SK-MEL-5 (cell line): Measurements from ENCODE around the gene ZNF385A. TPM values are rescaled to one million over a fixed set of nuclear protein-coding genes. Genes with fewer than 3 reads are reported as not detected.

Source experiments
- DNase-seq: peaks from one replicate; pipeline ENCODE4 v3.0.0-alpha.2; 2016; ENCODE audit warnings: low read depth, low spot score
- in situ Hi-C: cut with HindIII; loops from 2 replicates; pipeline ENCODE4 v1.10.0; 2016; ENCODE audit warnings: low sequenced_read_pairs, high pct_unique_total_duplicates, low pct_unique_long_range_greater_than_20kb
- total RNA-seq: library from RNA; depleted of rRNA; stranded (reverse); fragments of >200 nt; shearing (Covaris generic); gene quantifications from 2 replicates; pipeline ENCODE4 v1.2.3, GENCODE V29; 2014

Gene ZNF385A
- total RNA-seq, 1 experiment from 2014 or later = 1.1 TPM

DNA sequence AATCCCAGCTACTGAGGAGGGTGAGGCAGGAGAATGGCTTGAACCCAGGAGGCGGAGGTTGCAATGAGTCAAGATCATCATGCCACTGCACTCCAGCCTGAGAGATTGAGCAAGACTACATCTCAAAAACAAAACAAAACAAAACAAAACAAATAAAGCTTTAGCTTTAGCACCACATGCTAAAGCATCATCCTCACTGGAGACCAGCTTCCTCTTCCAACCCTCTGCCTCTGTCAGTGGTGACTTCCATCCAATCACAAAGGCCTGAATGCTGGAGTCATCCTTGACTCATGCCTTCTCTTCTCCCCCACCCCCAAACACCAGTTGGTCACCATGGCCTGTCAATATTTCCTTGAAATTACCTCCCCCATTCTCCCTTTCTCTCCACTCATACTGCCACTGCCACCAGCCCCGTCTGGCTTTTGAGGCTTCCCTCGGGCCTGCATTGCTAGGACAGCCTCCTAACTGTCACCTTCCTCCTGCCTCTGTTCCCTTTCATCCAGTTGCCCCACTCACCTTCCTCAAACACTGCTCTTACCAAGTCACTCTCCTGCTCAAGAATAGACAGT lies 1.4 kb downstream of the ZNF385A start:
- DNase-seq = no peak
- in situ Hi-C loops = no loop called here

DNA sequence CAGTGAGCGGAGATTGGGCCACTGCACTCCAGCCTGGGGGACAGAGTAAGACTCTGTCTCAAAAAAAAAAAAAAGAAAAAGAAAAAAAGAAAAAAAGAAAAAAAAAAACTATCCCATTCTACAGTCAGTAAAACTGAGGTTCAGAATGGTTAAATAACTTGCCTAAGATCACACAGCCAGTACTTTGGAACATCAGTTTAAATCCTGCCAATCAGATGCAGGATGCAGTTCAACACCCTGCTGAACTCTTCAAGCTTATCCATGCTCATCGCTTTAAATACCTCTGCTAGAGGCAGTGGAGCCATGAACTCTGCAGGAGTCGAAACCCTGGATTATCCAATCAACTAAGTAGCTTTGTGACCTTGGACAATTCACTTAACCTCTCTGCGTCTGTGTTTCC lies 3.4 kb downstream of the ZNF385A start:
- in situ Hi-C loops = no loop called here
- no peak for DNase-seq

DNA sequence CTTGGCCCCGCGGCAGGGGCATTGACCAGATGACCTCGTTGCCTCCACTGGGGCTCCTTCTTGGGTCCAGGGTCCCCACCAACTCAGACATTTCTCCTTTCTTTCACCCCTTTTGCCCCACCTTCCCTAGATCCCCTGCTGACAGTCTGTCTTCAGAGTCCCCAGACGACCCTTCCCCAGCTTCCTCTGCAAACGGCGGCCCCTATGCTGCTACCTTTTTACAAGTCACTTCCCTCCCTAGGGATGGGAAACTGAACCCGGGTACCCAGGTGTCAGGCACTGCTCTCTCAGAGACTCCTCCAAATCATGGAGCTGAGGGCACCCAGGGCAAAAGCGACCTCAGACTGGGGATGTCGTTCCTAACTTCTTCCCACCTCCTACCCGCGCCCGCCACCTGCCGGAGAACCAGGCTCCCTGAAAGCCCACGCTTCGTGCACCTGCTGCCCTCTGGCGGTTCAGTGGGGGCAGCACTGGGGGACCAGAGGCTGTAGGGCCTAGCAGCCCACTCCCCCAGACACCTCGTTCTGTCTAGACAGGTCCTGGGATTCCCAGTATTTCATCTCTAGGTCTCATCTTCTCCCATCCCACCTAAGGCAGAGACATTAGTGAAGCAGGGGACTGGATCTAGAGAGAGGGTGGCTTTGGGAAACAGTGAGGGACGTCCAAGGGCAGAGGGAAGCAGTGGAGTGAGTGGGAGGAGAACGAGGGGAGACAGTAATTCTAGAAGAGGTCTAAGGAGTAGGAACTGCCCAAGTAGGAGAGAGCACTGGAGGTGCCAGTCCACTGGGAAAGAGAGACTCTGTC lies 4.9 kb downstream of the ZNF385A start:
- in situ Hi-C loops = no loop called here
- DNase-seq = peak; percentile 91

DNA sequence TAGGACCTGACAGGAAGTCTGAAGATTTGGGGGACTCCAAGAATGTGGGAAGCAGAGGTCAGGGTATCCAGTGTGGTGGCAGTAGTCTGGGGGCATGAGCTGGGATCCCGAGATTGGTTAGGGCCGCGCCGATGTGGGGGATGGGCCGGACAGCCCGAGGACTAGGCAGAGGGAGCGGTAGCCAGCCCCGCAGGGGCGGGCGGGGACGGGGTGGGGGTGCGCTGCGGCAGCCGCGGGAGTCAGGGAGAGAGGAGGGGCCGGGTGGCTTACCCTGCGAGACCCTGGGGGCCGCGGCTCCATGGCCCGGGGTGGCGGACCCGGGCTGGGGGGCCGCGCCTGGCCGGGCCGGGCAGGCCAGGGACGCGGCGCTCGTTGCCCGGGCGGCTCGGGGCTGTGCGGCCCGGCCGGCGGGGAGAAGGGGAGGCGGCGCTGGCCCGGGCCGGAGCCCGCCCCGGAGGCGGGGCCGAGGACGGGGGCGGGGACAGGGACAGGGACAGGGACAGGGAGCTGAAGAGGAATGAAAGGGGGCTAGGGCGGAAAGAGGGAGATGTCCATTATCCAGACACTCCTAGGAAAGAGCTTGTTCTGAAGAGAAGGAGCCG lies 5.6 kb downstream of the ZNF385A start:
- DNase-seq = peak; percentile 60
- in situ Hi-C loops = no loop called here

DNA sequence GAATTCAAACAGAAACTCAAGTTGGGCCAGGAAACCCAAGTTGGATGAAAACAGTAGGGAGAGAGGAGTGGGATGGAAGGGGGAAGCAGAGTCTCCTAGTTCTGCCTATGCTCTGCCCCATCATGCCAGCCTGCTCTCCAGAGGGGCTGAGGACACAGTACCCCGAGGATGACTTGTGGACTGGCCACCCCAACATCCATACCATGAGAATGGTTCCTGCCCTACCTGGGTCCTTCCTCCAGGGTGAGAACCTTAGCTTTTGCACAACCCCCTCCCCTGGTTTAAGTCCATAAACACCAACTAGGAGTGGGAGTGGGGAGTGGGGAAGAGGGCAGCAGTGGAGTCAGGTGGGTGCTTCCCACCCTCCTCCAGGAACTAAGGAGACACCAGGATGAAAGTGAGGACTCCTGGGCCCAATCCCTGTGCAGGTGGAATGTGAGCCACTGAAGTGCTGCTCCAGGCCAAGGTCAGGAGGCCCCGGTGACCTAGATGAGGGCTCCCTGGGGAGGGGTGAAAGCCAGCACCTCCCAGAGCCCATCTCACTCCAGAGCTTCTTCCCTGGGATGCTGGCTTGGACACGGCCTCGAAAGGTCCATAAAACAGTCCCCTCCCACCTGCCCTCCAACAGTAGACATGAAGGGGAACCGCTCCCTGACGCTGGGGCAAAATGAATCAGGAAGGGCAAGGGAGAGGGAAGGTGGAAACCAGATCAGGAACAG lies 6.6 kb downstream of the ZNF385A start:
- in situ Hi-C loops = no loop called here
- no peak for DNase-seq

DNA sequence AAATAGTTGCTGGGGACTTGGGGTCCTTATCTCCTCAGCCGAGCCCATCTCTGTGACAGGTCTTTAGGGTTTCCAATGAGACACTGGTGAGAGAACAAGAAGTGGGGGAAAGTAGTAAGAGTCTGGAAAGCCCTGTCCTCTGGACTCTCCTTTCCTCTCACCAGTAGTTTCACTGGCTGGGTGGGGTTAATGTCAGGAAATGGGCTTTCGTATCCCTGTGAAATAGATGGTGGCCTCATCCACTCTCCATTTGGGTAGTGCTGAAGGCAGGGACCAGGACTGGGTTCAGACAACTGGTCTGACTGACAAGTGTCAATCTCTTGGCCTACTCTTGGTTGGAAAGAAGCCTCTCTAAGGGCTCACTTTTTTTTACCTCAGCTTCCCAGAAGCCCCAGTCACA lies 7.5 kb downstream of the ZNF385A start:
- in situ Hi-C loops = no loop called here
- no peak for DNase-seq

DNA sequence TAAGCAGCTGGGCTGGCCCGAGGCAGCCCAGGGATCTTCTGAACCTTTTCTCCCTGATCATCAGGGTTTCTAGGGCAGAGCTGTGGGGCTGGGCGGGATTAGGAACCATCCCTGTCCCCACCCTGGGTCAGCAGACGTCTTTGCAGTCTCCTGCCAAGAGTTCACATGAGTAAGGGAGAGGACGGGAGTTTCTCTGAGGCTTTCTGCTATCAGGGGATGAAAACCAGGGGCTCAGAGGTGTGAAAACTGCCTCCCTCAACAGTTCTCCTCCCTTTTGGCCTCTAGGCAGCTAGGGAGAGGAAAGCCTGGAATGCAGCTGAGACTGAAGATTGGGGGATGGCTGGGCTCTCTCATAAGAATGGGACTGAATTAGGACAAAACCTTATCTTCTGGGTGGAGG lies 7.9 kb downstream of the ZNF385A start:
- DNase-seq = no peak
- in situ Hi-C loops = no loop called here

DNA sequence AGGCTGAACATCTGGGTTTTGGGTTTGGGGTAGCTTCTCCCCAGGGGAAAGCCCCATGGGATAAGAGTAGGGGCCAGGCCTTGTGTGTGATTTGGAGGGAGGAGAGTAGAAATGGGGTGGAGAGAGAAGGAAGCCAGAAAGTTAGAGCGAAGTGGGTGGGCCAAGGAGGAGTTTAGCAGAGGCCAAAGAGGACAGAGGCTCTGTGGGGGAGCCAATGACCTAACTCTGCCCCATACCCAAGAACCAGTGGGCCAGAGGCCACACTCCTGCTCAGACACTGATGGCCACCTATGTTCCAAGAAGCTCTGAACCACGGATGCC lies 9.3 kb downstream of the ZNF385A start:
- in situ Hi-C loops = no loop called here
- no peak for DNase-seq

DNA sequence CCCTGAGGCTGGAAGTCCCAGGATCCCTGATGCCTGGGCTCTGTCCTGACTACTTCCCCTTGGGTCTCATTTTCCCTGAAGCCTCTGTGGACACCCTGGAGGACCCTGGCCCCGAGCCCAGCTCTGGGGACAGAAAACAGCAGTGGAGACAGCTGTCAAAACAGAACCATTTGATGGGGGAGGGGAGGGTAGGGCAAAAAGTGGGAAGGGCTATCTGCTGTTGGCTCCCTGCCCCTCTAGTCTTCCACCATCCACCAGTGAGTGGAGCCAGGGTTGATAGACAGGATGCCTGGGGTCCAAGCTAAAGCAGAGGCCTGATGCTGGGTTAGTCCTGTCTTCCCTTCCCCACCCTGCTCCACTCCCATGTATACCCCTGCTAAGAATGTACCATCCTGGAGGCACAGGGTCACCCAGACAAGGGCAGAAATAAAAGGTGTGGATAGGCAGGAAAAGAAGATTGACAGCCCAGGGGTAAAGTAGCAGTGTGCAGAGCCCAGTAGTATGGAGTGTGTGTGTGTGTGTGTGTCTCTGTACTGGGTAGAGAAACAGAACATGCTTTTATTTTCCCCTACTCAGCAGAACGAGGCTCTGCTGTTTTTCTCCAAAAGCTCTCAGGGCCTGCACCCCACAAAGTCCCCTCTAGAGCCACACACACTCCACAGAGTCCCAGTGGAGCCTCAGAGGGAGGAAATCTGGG lies 9.8 kb downstream of the ZNF385A start:
- in situ Hi-C loops = no loop called here
- no peak for DNase-seq

DNA sequence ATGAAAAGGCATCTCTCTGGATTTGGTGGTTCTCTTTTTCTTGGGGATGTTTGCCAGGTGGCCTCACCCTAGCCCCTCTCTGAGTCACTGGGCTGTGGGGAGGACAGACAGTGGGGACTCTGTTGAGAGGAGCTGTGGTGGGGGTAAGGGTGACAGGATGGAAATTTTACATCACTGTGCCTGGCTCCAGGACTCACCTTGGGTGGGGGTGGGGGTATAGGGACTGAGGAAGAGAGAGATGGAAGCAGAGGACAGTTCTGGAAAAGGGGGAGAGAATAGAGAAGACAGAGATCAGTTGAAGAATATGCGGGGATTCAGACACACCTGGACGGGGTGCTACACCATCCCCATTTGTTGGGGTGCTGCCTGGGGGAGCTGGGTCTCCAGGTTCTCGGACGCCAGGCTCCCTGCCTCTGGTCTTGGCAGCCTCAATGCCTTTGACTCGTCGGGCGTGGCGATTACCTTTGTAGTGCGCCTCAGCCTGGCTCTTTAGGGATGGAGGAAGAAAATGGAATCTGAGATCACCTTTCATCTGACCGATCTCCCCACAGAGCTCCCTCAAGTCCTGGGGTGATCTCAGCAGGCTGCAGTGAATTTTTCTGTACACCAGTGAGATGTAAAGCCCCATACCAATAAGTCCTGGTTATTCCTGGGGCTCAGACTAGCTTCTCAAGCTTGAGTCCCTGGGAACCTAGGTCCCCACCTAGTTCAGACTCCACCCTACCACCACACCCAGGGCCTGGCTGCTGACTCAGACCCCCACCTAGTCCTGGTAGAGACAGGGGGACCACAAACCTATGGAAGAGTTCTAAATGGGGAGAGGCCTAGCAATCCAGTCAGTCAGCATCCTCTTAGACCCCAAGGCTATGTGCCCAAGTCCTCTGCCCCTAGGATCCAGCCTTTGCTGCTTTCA lies 10.6 kb downstream of the ZNF385A start:
- no peak for DNase-seq
- in situ Hi-C loops = no loop called here

DNA sequence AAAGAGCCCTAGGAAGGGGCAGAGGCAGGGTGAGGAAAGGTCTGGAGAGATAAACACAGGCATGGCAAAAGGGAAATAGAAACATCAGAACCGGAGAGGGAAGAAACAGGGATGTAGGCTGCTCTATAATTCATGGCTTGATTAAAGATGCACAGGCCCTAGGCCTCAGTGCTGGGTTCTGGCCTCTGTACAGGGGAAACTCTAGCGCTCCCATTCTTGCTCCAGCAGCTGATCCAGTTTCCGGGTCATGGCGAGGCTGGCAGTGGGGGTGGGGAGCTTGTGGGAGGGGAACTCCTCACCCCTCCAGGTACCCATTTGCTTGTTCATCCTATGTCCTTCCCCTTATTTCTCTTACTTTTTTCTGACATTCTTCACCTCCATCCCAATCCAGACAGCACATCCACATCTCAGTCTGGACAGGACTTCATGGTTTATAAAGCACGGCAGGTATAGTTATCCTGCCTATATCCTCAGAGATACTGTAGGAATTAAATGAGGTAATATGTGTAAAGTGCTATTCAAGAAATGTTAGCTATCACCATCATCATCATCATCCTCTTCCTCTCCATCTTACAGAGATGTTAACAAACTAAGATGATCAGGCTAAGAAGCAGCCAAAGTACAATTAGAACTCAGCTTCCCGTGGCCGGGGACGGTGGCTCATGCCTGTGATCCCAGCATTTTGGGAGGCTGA lies 12.3 kb downstream of the ZNF385A start:
- in situ Hi-C loops = no loop called here

DNA sequence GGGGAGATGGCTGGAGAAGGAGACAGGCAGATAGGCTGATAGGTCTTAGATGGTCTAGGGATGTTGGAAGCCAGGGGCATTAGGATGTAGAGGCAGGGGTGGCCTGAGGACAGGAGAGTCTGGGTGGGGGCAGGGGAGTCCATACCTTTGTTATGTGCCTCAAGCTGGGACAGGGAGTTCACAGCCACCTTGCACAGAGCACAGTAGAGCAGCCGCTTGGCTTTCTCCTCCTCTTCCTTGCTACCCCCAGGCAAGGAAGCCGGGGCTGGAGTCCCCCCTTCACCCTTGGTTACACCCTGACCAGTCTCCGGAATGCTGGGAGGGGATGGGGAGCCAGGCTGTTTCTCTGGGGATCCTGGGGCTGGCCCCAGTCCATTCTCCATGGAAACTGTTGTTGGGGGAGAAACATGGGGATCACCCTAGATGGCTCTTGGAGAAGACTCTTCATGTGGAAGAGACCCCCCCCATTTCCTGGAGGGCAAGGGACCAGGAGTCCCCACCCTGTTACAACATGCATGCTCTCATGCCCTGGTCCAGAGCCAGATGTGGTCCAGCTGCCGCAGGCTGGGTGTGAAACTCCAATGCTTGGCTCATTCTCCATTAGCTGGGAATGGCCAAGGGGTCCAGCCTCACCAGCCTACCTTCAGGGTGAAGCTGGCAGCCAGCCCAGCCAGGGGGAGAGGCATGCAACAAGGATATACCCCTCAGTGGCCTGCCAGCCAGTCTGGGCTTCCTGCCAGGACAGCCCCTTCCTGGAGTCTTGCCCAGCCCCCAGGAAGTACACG lies 13.0 kb downstream of the ZNF385A start:
- DNase-seq = no peak
- in situ Hi-C loops = no loop called here

More for the DNA sequence above, 12.3 kb downstream of the ZNF385A start:
- DNase-seq = no peak

DNA sequence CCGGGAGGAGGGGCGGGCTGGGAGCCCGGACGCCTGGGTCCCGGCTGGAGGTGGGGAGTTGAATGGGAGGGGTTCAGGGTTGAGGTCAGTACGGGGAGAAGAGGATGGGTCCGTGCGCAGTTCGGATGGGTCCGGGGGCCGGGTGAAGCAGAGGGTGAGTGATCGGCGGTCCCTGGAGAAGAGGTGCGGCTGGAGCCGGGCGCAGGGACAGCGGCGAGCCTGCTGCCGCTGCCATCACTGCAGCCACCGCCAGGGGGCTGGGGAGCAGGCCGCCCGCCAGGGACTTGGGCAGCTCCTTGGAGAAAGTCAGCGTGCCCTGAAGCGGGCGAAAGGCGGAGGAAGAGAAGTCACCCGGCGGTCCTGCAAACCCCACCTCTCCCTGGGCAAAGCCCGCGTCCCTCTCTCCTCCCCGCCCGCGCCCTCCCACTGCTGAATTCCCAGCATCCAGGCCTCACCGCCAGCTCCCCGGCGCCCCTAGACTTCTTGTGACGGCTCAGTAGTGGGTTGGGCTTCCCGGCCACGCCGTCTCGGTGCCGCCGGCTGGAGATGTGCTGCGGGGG lies 14.3 kb downstream of the ZNF385A start:
- in situ Hi-C loops = no loop called here
- peak; percentile 82 for DNase-seq

DNA sequence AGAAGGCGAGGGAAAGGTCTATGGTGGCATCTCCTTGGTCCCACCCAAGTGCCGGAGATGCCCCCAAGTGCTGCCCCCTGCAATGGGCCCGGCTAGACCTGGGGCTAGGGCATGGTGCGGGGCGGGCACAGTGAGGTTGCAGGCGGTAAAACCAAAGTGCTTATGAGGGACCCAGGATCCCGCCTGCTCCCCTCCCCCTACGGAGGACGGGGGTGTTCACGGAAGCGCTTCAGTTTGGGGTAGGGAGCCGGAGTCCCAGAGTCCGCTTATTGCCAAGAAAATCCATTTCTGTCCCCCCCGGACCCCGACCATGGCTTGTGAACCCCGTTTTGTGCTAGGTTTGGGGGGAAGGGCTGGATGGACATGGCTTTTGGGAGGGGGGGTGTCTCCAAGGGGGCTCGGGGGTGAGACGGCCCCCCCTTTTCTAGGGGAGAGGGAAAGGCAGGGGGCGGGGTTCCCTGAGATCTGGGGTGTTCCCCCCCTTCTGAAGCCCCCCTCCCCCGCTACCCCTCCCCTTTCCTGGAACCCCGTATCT lies 14.9 kb downstream of the ZNF385A start:
- in situ Hi-C loops = no loop called here

More for the DNA sequence above, 14.9 kb downstream of the ZNF385A start:
- no peak for DNase-seq
